ENCODE results near the gene RPS10. TPM values are rescaled to one million over a fixed set of nuclear protein-coding genes. Genes with fewer than 3 reads are reported as not detected.

The RPS10 gene
- total and polyA plus RNA-seq, 2 experiments from 2014 or later, result 518 to 1,824 TPM

- H3K36me3 ChIP-seq (replicated peaks; ENCODE audit: insufficient read depth, low read depth), result no peaks in the 10 kb centered on the region
- H3K4me3 ChIP-seq, result no peak overlapping the region
- 92% methylated on average over 25 of the region's 38 CpGs for WGBS (ENCODE audit: low lambda C conversion rate, missing lambda C conversion rate)
- H3K4me1 ChIP-seq (ENCODE audit: insufficient read depth), result no peaks in the 10 kb centered on the region
- H3K9me3 ChIP-seq (ENCODE audit: low read depth), result no peaks in the 10 kb centered on the region
- TF ChIP-seq EZH2phosphoT487 (IDR thresholded peaks at IDR 0.05; ENCODE audit: low read depth, severe bottlenecking, unreplicated experiment), result no peak
- no peak for TF ChIP-seq EZH2 (IDR thresholded peaks at IDR 0.05; ENCODE audit: borderline replicate concordance)
- TF ChIP-seq CTCF (IDR thresholded peaks at IDR 0.05; ENCODE audit: poor library complexity), result no peak
- no peak overlapping the region for H2AFZ ChIP-seq
- H4K20me1 ChIP-seq (ENCODE audit: insufficient read depth, poor library complexity, severe bottlenecking), result no peaks in the 10 kb centered on the region
- H3K4me2 ChIP-seq, result no peak overlapping the region
- H3K27ac ChIP-seq, result no peak overlapping the region
- H3K9me2 ChIP-seq (replicated peaks; ENCODE audit: insufficient read depth), result no peaks in the 10 kb centered on the region
- no peaks in the 10 kb centered on the region for H3K79me2 ChIP-seq
- no peaks in the 10 kb centered on the region for H3K27me3 ChIP-seq
- DNase-seq (ENCODE audit: low spot score), result no peak
Measured at GRCh38 chr6:34436803-34437643, 11.2 kb upstream of the RPS10 start.

- TF ChIP-seq EZH2 (IDR thresholded peaks at IDR 0.05; ENCODE audit: borderline replicate concordance) (no peak), EZH2phosphoT487 (IDR thresholded peaks at IDR 0.05; ENCODE audit: low read depth, severe bottlenecking, unreplicated experiment) (no peak), CTCF (IDR thresholded peaks at IDR 0.05; ENCODE audit: poor library complexity) (no peak)
- H3K4me2 ChIP-seq, result no peak overlapping the region
- WGBS (ENCODE audit: low lambda C conversion rate, missing lambda C conversion rate), result 62% methylated on average over 5 of the region's 5 CpGs
- no peaks in the 10 kb centered on the region for H4K20me1 ChIP-seq (ENCODE audit: insufficient read depth, poor library complexity, severe bottlenecking)
- no peaks in the 10 kb centered on the region for H3K9me3 ChIP-seq (ENCODE audit: low read depth)
- no peak overlapping the region for H3K27ac ChIP-seq
- no peak overlapping the region for H2AFZ ChIP-seq
- no peaks in the 10 kb centered on the region for H3K36me3 ChIP-seq (replicated peaks; ENCODE audit: insufficient read depth, low read depth)
- no peak overlapping the region for H3K4me3 ChIP-seq
- no peaks in the 10 kb centered on the region for H3K9me2 ChIP-seq (replicated peaks; ENCODE audit: insufficient read depth)
- no peaks in the 10 kb centered on the region for H3K79me2 ChIP-seq
- no peaks in the 10 kb centered on the region for H3K4me1 ChIP-seq (ENCODE audit: insufficient read depth)
- H3K27me3 ChIP-seq, result no peaks in the 10 kb centered on the region
- DNase-seq (ENCODE audit: low spot score), result no peak
Measured at GRCh38 chr6:34435916-34436315, 10.0 kb upstream of the RPS10 start.

GRCh38 chr6:34425132-34425497 lies 754 bp downstream of the RPS10 start:
- H2AFZ ChIP-seq, result peak overlapping the region; percentile 26
- no peaks in the 10 kb centered on the region for H3K27me3 ChIP-seq
- H3K36me3 ChIP-seq (replicated peaks; ENCODE audit: insufficient read depth, low read depth), result peaks cover 3% of the 10 kb centered on the region
- H4K20me1 ChIP-seq (ENCODE audit: insufficient read depth, poor library complexity, severe bottlenecking), result peaks cover 18% of the 10 kb centered on the region
- H3K27ac ChIP-seq, result peak overlapping the region; percentile 78
- H3K9me2 ChIP-seq (replicated peaks; ENCODE audit: insufficient read depth), result no peaks in the 10 kb centered on the region
- peaks cover 11% of the 10 kb centered on the region for H3K4me1 ChIP-seq (ENCODE audit: insufficient read depth)
- H3K9me3 ChIP-seq (ENCODE audit: low read depth), result no peaks in the 10 kb centered on the region
- H3K79me2 ChIP-seq, result peaks cover 43% of the 10 kb centered on the region
- DNase-seq (ENCODE audit: low spot score), result no peak
- H3K4me3 ChIP-seq, result peak overlapping the region; percentile 83
- TF ChIP-seq EZH2phosphoT487 (IDR thresholded peaks at IDR 0.05; ENCODE audit: low read depth, severe bottlenecking, unreplicated experiment) (no peak), EZH2 (IDR thresholded peaks at IDR 0.05; ENCODE audit: borderline replicate concordance) (no peak), CTCF (IDR thresholded peaks at IDR 0.05; ENCODE audit: poor library complexity) (no peak)
- WGBS (ENCODE audit: low lambda C conversion rate, missing lambda C conversion rate), result 8% methylated on average over 10 of the region's 10 CpGs
- H3K4me2 ChIP-seq, result peak overlapping the region; percentile 88
